Transverse colon (tissue), 4 donors: ENCODE results near the gene SEC14L1. TPM values are rescaled to one million over a fixed set of nuclear protein-coding genes. Genes with fewer than 3 reads are reported as not detected.

Experiments
- DNase-seq: peaks from one replicate; pipeline ENCODE4 v3.0.0-alpha.2; 2019
- H3K27ac ChIP-seq, 4 donors: fragments of 200-600 bp; sonication (generic); 2 replicates each; pipeline ENCODE4 v1.5.1; 2016 to 2018; ENCODE audit warnings: inconsistent platforms in 4 of 4
- H3K27me3 ChIP-seq: fragments of 200-600 bp; sonication (generic); 2 replicates; pipeline ENCODE4 v1.5.1; 2017; ENCODE audit warnings: inconsistent platforms
- H3K36me3 ChIP-seq, 4 donors: fragments of 200-600 bp; sonication (generic); 2 replicates each; pipeline ENCODE4 v1.5.1; 2017 to 2019; ENCODE audit warnings: inconsistent platforms in 4 of 4
- H3K4me1 ChIP-seq, 4 donors: fragments of 200-600 bp; sonication (generic); 2 replicates each; pipeline ENCODE4 v1.5.1; 2017 to 2020; ENCODE audit warnings: inconsistent platforms in 4 of 4
- H3K4me3 ChIP-seq, 4 donors: fragments of 200-600 bp; sonication (generic); 1 replicate in 1 of 4; 2 replicates in 3 of 4; pipeline versions ENCODE4 v1.5.1 to v1.6.1; 2017 to 2019; ENCODE audit warnings: inconsistent platforms in 4 of 4
- H3K9me3 ChIP-seq, 2 donors: fragments of 200-600 bp; sonication (generic); 2 replicates each; pipeline ENCODE4 v1.5.1; 2017 to 2019; ENCODE audit warnings: inconsistent platforms in 2 of 2
- CTCF ChIP-seq, 5 experiments: fragments of 200-600 bp in 3 of 5; fragments of 450-650 bp in 2 of 5; sonication (generic) in 3 of 5; IDR thresholded peaks; 1 replicate in 2 of 5; 2 replicates in 3 of 5; pipeline ENCODE4 v1.5.1; 2016 to 2017; ENCODE audit warnings: antibody characterized with exemption in 5 of 5, inconsistent platforms in 3 of 5, mild to moderate bottlenecking in 2 of 5, moderate library complexity in 1 of 5
- EP300 ChIP-seq: sonication (generic); formaldehyde crosslinking; IDR thresholded peaks from one replicate; pipeline ENCODE4 v1.6.1; 2017; ENCODE audit warnings: antibody characterized with exemption, low read depth
- POLR2A ChIP-seq: fragments of 450-650 bp; IDR thresholded peaks from one replicate; pipeline ENCODE4 v1.6.1; 2016; ENCODE audit warnings: antibody characterized with exemption, mild to moderate bottlenecking, moderate library complexity
- POLR2AphosphoS5 ChIP-seq, 3 donors: sonication (generic); formaldehyde crosslinking; IDR thresholded peaks; one replicate each; pipeline ENCODE4 v1.6.1; 2016; ENCODE audit warnings: antibody characterized with exemption in 3 of 3
- WGBS, 2 donors: methylation state at CpG; one replicate each; pipeline ENCODE4 v1.1.5; 2018; ENCODE audit warnings: low coverage in 1 of 2; 5-methylcytosine and 5-hydroxymethylcytosine counted together
- in situ Hi-C, 4 donors: fragments of 200-750 bp; cut with MboI; loops; one replicate each; pipeline versions ENCODE4 v1.15.0 to v1.15.1; 2017; ENCODE audit warnings: low sequenced_read_pairs in 3 of 4, low pct_ligation_motif_present in 1 of 4, low pct_unique_long_range_greater_than_20kb in 1 of 4
- intact Hi-C: fragments of 100-400 bp; cut with DNase I; formaldehyde crosslinking; loops from one replicate; pipeline ENCODE4 v1.15.1; 2023; ENCODE audit warnings: low total_unique reads
- total RNA-seq, 4 donors: library from RNA; depleted of rRNA; stranded (reverse); fragments of >200 nt; gene quantifications; one replicate each; pipeline ENCODE4 v1.1.0, GENCODE V29; 2016

Gene SEC14L1
- total RNA-seq, 4 donors from 2014 or later: 16.8 to 34.6 (median 23.8) TPM

- 75 to 81% methylated on average over 3 to 5 of the region's 5 CpGs for WGBS, 2 donors
- peaks cover 6 to 29% (median 10%) of the 10 kb centered on the region in 4 donors for H3K4me1 ChIP-seq
Observed at GRCh38 chr17:77115947-77116346, 24.8 kb upstream of the SEC14L1 start.

GRCh38 chr17:77116371-77116860 lies 24.4 kb upstream of the SEC14L1 start:
- intact Hi-C loops: no loop called here
- no peaks in the 10 kb centered on the region for H3K36me3 ChIP-seq
- H3K4me3 ChIP-seq: no peak overlapping the region
- in situ Hi-C loops: no loop called here
- no peaks in the 10 kb centered on the region for H3K27me3 ChIP-seq
- 44 to 70% methylated on average over 3 of the region's 3 CpGs for WGBS, 2 donors
- TF ChIP-seq POLR2A (no peak), CTCF (IDR thresholded peaks at IDR 0.05) (no peak), EP300 (no peak), POLR2AphosphoS5 (IDR thresholded peaks at IDR 0.05) (no peak)
- no peaks in the 10 kb centered on the region for H3K9me3 ChIP-seq
- no peak for DNase-seq
- H3K4me1 ChIP-seq: peaks cover 6 to 26% (median 8%) of the 10 kb centered on the region in 4 donors
- H3K27ac ChIP-seq: peak overlapping the region; percentile 37 to 39 (median 37)

More at GRCh38 chr17:77115947-77116346, 24.8 kb upstream of the SEC14L1 start:
- Histone ChIP-seq H3K36me3 (no peaks in the 10 kb centered on the region), H3K9me3 (no peaks in the 10 kb centered on the region), H3K27ac (peak overlapping the region; percentile 37 to 39 (median 38)), H3K4me3 (no peak overlapping the region), H3K27me3 (no peaks in the 10 kb centered on the region)
- DNase-seq: no peak
- in situ Hi-C loops: no loop called here
- no peak for TF ChIP-seq EP300
- TF ChIP-seq POLR2A: no peak
- TF ChIP-seq POLR2AphosphoS5 (IDR thresholded peaks at IDR 0.05): no peak
- no peak for TF ChIP-seq CTCF (IDR thresholded peaks at IDR 0.05)
- intact Hi-C loops: no loop called here

- Histone ChIP-seq H3K9me3 (no peaks in the 10 kb centered on the region), H3K27me3 (no peaks in the 10 kb centered on the region), H3K4me1 (peaks cover 0 to 21% (median 3%) of the 10 kb centered on the region in 4 donors), H3K27ac (no peak overlapping the region), H3K36me3 (no peaks in the 10 kb centered on the region), H3K4me3 (no peak overlapping the region)
- intact Hi-C loops (no loop called here), in situ Hi-C loops (no loop called here)
- TF ChIP-seq POLR2A (no peak), EP300 (no peak), POLR2AphosphoS5 (IDR thresholded peaks at IDR 0.05) (no peak), CTCF (IDR thresholded peaks at IDR 0.05) (no peak)
- no peak for DNase-seq
- 90 to 100% methylated on average over 2 to 4 of the region's 4 CpGs for WGBS, 2 donors
Observed at GRCh38 chr17:77117415-77117814, 23.4 kb upstream of the SEC14L1 start.

GRCh38 chr17:77118251-77118928 lies 22.4 kb upstream of the SEC14L1 start:
- no peak for DNase-seq
- no peak overlapping the region for H3K4me3 ChIP-seq
- intact Hi-C loops: no loop called here
- no peaks in the 10 kb centered on the region for H3K36me3 ChIP-seq
- 88 to 97% methylated on average over 13 to 18 of the region's 18 CpGs for WGBS, 2 donors
- H3K9me3 ChIP-seq: no peaks in the 10 kb centered on the region
- TF ChIP-seq POLR2AphosphoS5 (IDR thresholded peaks at IDR 0.05) (no peak), EP300 (no peak), CTCF (IDR thresholded peaks at IDR 0.05) (no peak)
- peaks cover 0 to 21% (median 3%) of the 10 kb centered on the region in 4 donors for H3K4me1 ChIP-seq
- in situ Hi-C loops: no loop called here
- no peak overlapping the region for H3K27ac ChIP-seq
- no peaks in the 10 kb centered on the region for H3K27me3 ChIP-seq
